ENCODE results near the gene SEPTIN5. TPM values are rescaled to one million over a fixed set of nuclear protein-coding genes. Genes with fewer than 3 reads are reported as not detected.

Gene SEPTIN5
- polyA plus RNA-seq, 2 of the 4 experiments (the other 2 are of a cell fraction) = 4.6 to 12.6 TPM

GRCh38 chr22:19720150-19720827 is 6.0 kb downstream of the SEPTIN5 start (continued):
- no peak for TF ChIP-seq RCOR1 (IDR thresholded peaks at IDR 0.05; ENCODE audit: low read depth, low read length)
- TF ChIP-seq ZC3H11A (IDR thresholded peaks at IDR 0.05) = no peak
- TF ChIP-seq BHLHE40 (IDR thresholded peaks at IDR 0.05; ENCODE audit: low read depth, low read length) = no peak

GRCh38 chr22:19720999-19721329 is 6.7 kb downstream of the SEPTIN5 start:
- ATAC-seq (no peak), FAIRE-seq (no peak), DNase-seq (ENCODE audit: low read depth in 1 of 2, low spot score in 1 of 2) (no peak)
- TF ChIP-seq NFE2L2 (conservative IDR thresholded peaks at IDR 0.05; ENCODE audit: low read length) (no peak), JUNB (IDR thresholded peaks at IDR 0.05) (no peak), JUN (IDR thresholded peaks at IDR 0.05) (no peak), POLR2A (IDR thresholded peaks at IDR 0.05; ENCODE audit: low read length) (no peak), BCL3 (IDR thresholded peaks at IDR 0.05) (no peak), CHD2 (IDR thresholded peaks at IDR 0.05; ENCODE audit: low read length, partially characterized antibody) (no peak), SREBF2 (IDR thresholded peaks at IDR 0.05) (no peak), FOXS1 (CRISPR knock-in tag; IDR thresholded peaks at IDR 0.05) (no peak), RNF2 (IDR thresholded peaks at IDR 0.05; ENCODE audit: borderline replicate concordance, low read depth) (no peak), CTCF (IDR thresholded peaks at IDR 0.05) (no peak), CEBPB (IDR thresholded peaks at IDR 0.05) (no peak), TFCP2L1 (CRISPR knock-in tag; IDR thresholded peaks at IDR 0.05) (no peak), HOXB5 (CRISPR knock-in tag; IDR thresholded peaks at IDR 0.05) (no peak), ELK1 (IDR thresholded peaks at IDR 0.05; ENCODE audit: low read depth, low read length) (no peak)
- no peaks in the 10 kb centered on the region for H3K9me3 ChIP-seq
- H3K4me3 ChIP-seq = no peak overlapping the region
- ChIA-PET CTCF (interaction anchor here (0.9 to 2.2 kb wide), 6 partner anchors 9 to 227 kb away, joined by 3 to 19 read pairs (median 4); no protein-coding TSS in a partner anchor), POLR2A (no interaction called here)
- WGBS (ENCODE audit: missing lambda C conversion rate) = 80% methylated on average over 1 of the region's 2 CpGs
- H3K4me1 ChIP-seq = 0 out of 3 replicates have a peak, but pooled peaks cover 5% of the 10 kb centered on the region
- H3K27ac ChIP-seq = no peak overlapping the region
- no peak overlapping the region for H3K4me2 ChIP-seq

GRCh38 chr22:19721330-19722177 is 7.3 kb downstream of the SEPTIN5 start:
- Histone ChIP-seq H3K4me1 (0 out of 3 replicates have a peak, but pooled peaks cover 5% of the 10 kb centered on the region), H3K4me2 (no peak overlapping the region), H3K9me3 (no peaks in the 10 kb centered on the region), H3K27ac (no peak overlapping the region), H3K4me3 (no peak overlapping the region)
- WGBS (ENCODE audit: missing lambda C conversion rate) = 96% methylated on average over 25 of the region's 44 CpGs
- FAIRE-seq (no peak), DNase-seq (ENCODE audit: low read depth in 1 of 2, low spot score in 1 of 2) (no peak), ATAC-seq (no peak)
- ChIA-PET CTCF (interaction anchor here (0.9 to 2.2 kb wide), 6 partner anchors 9 to 226 kb away, joined by 3 to 19 read pairs (median 5); no protein-coding TSS in a partner anchor), POLR2A (no interaction called here)
- TF ChIP-seq CHD4 (IDR thresholded peaks at IDR 0.05; ENCODE audit: borderline replicate concordance) (no peak), CBX8 (IDR thresholded peaks at IDR 0.05) (no peak), ZSCAN20 (CRISPR knock-in tag; IDR thresholded peaks at IDR 0.05) (no peak), MAZ (IDR thresholded peaks at IDR 0.05; ENCODE audit: borderline replicate concordance, low read depth, low read length) (no peak), PHF8 (IDR thresholded peaks at IDR 0.05; ENCODE audit: borderline replicate concordance, low read depth) (no peak), SMC3 (IDR thresholded peaks at IDR 0.05) (no peak), FOXS1 (CRISPR knock-in tag; IDR thresholded peaks at IDR 0.05) (no peak), RFX5 (IDR thresholded peaks at IDR 0.05) (no peak)

Measured in A549 (cell line).